Mesodermal cell (in vitro differentiated cells): ENCODE results near the gene DUOX2.
A peak's percentile ranks its signal among the peaks of the same experiment; 100 is the strongest.

ENCODE experiments used
- H3K27ac ChIP-seq: 2 replicates; pipeline ENCODE4 v1.7.0; 2013; ENCODE audit warnings: mild to moderate bottlenecking, low read depth, low read length, moderate library complexity; ENCODE audit not compliant: severe bottlenecking
- H3K36me3 ChIP-seq: 2 replicates; pipeline ENCODE4 v1.7.1; 2013; ENCODE audit warnings: mild to moderate bottlenecking, low read length, moderate library complexity; ENCODE audit not compliant: control insufficient read depth, insufficient read depth
- H3K4me1 ChIP-seq: one replicate; pipeline ENCODE4 v1.7.1; 2013; ENCODE audit warnings: mild to moderate bottlenecking, low read length; ENCODE audit not compliant: insufficient read depth, control insufficient read depth, poor library complexity, severe bottlenecking
- H3K4me3 ChIP-seq: 2 replicates; pipeline ENCODE4 v1.7.0; 2013; ENCODE audit warnings: low read length, control low read depth, mild to moderate bottlenecking; ENCODE audit not compliant: insufficient read depth, poor library complexity, severe bottlenecking; ENCODE audit errors: extremely low read depth
- H3K9me3 ChIP-seq: 2 replicates; pipeline ENCODE4 v1.7.1; 2013; ENCODE audit warnings: mild to moderate bottlenecking, low read length, moderate library complexity; ENCODE audit not compliant: control insufficient read depth
- WGBS, 2 experiments: methylation state at CpG; one replicate each; pipeline ENCODE4 v1.1.5; 2013; ENCODE audit warnings: missing lambda C conversion rate in 2 of 2; ENCODE audit not compliant: insufficient coverage in 2 of 2; 5-methylcytosine and 5-hydroxymethylcytosine counted together

The DUOX2 gene

DNA sequence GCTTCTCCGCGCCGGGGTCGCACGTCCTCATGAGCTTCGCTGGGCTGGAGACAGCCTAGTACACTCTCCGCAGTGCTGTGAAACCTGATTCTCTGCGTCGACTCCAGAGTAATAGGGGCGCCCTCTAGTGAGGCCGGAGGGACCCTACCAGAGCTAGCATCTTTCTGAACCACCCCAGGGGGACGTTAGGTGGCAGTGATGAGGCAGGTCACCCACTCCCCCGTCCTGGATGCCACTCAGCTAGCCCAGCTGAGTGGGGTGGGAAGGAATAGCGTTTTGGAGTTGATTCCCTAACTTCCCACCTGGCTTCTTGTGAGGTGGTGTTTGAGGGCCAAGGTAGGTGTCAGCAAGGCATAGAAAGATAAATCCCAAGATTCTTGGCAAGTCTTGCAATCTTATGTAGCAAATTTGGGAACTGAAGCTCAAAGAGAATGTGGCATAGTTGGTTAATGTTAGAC is 4.2 kb upstream of the DUOX2 start:
- 4 to 9% methylated on average over 8 to 10 of the region's 14 CpGs for WGBS, 2 experiments

GRCh38 chr15:45117308-45118130 is 3.5 kb upstream of the DUOX2 start:
- Histone ChIP-seq H3K36me3 (no peaks in the 10 kb centered on the region), H3K4me1 (peaks cover 18% of the 10 kb centered on the region), H3K4me3 (no peak overlapping the region), H3K9me3 (no peaks in the 10 kb centered on the region), H3K27ac (no peak overlapping the region)
- 90 to 91% methylated on average over 26 of the region's 33 CpGs for WGBS, 2 experiments

More for the DNA sequence above, 4.2 kb upstream of the DUOX2 start:
- Histone ChIP-seq H3K9me3 (no peaks in the 10 kb centered on the region), H3K4me3 (no peak overlapping the region), H3K4me1 (peaks cover 22% of the 10 kb centered on the region), H3K36me3 (no peaks in the 10 kb centered on the region), H3K27ac (no peak overlapping the region)

- 91 to 92% methylated on average over 51 to 64 of the region's 65 CpGs for WGBS, 2 experiments
- Histone ChIP-seq H3K9me3 (no peaks in the 10 kb centered on the region), H3K36me3 (no peaks in the 10 kb centered on the region), H3K27ac (no peak overlapping the region), H3K4me1 (peaks cover 9% of the 10 kb centered on the region), H3K4me3 (no peak overlapping the region)
Measured at GRCh38 chr15:45116482-45117307, 2.7 kb upstream of the DUOX2 start.

DNA sequence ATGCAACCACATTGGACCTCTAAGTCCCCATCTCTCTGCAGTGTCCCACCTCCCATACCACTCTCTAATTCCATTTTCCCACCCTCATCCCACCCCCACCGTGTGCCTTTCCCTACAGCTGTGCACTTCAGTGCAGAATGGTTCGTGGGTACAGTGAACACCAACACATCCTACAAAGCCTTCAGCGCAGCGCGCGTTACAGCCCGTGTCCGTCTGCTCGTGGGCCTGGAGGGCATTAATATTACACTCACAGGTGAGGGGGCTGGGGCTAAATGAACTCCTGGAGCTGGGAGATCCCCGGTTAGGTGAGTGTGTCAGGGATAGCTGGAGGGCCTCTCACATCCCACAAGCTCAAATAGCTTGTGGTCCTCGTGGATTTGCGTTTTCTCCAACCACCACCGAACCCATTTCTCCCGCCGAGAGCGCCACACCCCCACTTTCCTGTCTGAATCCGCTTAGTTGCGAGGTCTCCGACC is 2.1 kb upstream of the DUOX2 start:
- 82 to 94% methylated on average over 12 of the region's 19 CpGs for whole genome bisulfite sequencing, 2 experiments
- Histone ChIP-seq H3K4me3 (no peak overlapping the region), H3K27ac (no peak overlapping the region), H3K4me1 (peaks cover 8% of the 10 kb centered on the region), H3K9me3 (no peaks in the 10 kb centered on the region), H3K36me3 (no peaks in the 10 kb centered on the region)

DNA sequence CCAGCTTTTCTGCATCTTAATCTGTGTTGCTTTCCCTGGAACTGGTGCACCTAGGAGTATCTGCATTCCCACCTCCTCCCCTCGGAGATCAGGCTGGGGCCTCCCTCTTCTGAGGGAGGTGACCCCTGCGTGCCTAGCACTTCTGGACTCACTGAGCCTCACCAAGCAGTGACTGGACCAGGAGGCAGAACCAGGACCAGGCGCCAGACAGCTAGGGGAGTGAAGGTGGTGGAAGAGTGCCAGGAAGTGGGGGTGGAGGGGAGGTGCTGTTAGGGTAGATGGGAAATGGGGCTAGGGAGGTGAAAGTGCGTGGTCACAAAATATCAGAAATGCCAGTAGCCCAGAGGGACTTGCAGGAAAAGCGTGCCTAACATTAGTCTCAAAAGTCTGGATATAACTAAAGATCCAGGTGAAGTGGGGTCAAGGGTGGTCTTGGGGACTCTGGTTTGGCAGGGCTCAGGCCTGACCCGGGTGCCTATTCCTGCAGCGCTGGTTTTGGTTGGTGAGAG is 1.4 kb upstream of the DUOX2 start:
- 82 to 89% methylated on average over 5 to 6 of the region's 7 CpGs for WGBS, 2 experiments

GRCh38 chr15:45114751-45115085 is 746 bp upstream of the DUOX2 start:
- WGBS, 2 experiments = 38 to 48% methylated on average over 2 of the region's 2 CpGs
- H3K36me3 ChIP-seq = no peaks in the 10 kb centered on the region

More for the DNA sequence above, 1.4 kb upstream of the DUOX2 start:
- Histone ChIP-seq H3K27ac (no peak overlapping the region), H3K4me3 (no peak overlapping the region), H3K36me3 (no peaks in the 10 kb centered on the region), H3K9me3 (no peaks in the 10 kb centered on the region), H3K4me1 (peaks cover 8% of the 10 kb centered on the region)

DNA sequence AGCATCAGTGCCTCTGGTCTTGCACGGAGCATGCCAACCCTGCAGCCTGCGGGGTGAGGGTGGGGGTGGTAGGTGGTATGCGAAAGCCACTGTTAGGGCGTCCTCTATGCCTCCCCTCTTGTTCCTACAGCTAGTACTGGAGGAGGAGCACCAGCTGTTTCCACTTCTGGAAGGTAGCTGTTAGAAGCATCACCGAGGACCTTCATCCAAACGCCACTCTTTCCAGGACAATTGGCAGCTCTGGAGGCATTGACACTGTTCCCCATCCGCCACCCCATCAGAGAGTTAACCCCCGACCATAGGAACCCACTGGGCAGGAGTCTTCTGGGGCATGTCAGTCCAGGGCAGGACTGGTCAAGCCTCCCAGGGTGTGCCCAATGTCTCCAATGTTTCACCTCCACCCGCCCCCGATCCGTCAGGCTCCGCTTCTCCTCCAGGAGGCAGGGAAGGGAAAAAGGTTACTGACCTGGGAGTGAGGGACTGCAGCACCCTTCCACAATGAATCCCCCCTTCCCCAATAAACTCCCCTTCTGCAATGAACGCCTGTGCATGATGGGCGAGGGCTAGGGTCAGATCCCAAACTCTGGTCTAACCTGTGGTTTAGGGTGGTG is 487 bp downstream of the DUOX2 start:
- 13 to 17% methylated on average over 5 to 8 of the region's 14 CpGs for WGBS, 2 experiments
- no peak overlapping the region for H3K4me3 ChIP-seq
- H3K36me3 ChIP-seq = no peaks in the 10 kb centered on the region
- peaks cover 8% of the 10 kb centered on the region for H3K4me1 ChIP-seq
- no peak overlapping the region for H3K27ac ChIP-seq
- H3K9me3 ChIP-seq = no peaks in the 10 kb centered on the region

More at GRCh38 chr15:45114751-45115085, 746 bp upstream of the DUOX2 start:
- Histone ChIP-seq H3K4me1 (peaks cover 8% of the 10 kb centered on the region), H3K27ac (no peak overlapping the region), H3K9me3 (no peaks in the 10 kb centered on the region), H3K4me3 (no peak overlapping the region)

GRCh38 chr15:45112591-45113379 is 1.2 kb downstream of the DUOX2 start:
- Histone ChIP-seq H3K36me3 (no peaks in the 10 kb centered on the region), H3K9me3 (no peaks in the 10 kb centered on the region), H3K4me3 (peak overlapping the region; percentile 6), H3K4me1 (peaks cover 8% of the 10 kb centered on the region), H3K27ac (no peak overlapping the region)
- 2% methylated on average over 19 to 54 of the region's 58 CpGs for WGBS, 2 experiments

GRCh38 chr15:45112143-45112590 is 1.8 kb downstream of the DUOX2 start:
- no peaks in the 10 kb centered on the region for H3K36me3 ChIP-seq
- H3K4me1 ChIP-seq = peaks cover 8% of the 10 kb centered on the region
- H3K27ac ChIP-seq = no peak overlapping the region
- H3K4me3 ChIP-seq = peak overlapping the region; percentile 6
- H3K9me3 ChIP-seq = no peaks in the 10 kb centered on the region
- WGBS, 2 experiments = 0% methylated on average over 1 of the region's 13 CpGs; no CpG with 5 or more reads in 1 of the 2 experiments
